Endothelial cell of umbilical vein (primary cell): ENCODE measurements around the gene ARMC5. TPM values are rescaled to one million over a fixed set of nuclear protein-coding genes. Genes with fewer than 3 reads are reported as not detected.

ENCODE experiments used
- BruUV-seq: library from RNA; stranded (reverse); fragments of 400-500 nt; replicated peaks from 2 replicates; lab custom pipeline; 2021; lab: Mats Ljungman, UMichigan
- CTCF ChIA-PET: fragments of 300-600, 350-600 bp; sonication (Branson Sonifier 250); formaldehyde crosslinking; loops from one replicate; lab custom pipeline; 2021; ENCODE audit warnings: antibody characterized with exemption, inconsistent platforms; lab: Charles Lee
- POLR2A ChIA-PET: fragments of 300-600, 350-600 bp; sonication (Branson Sonifier 250); formaldehyde crosslinking; loops from one replicate; lab custom pipeline; 2021; ENCODE audit warnings: antibody characterized with exemption, inconsistent platforms; lab: Charles Lee
- DNase-seq: peaks from one replicate; pipeline ENCODE4 v3.0.0-alpha.2; 2011; ENCODE audit warnings: low read depth, low spot score
- FAIRE-seq: peaks from 2 replicates; lab custom pipeline; 2011; peaks lifted over from hg19 to GRCh38; lab: Jason Lieb, UNC
- H2AFZ ChIP-seq: 2 replicates; pipeline ENCODE4 v1.6.0; 2012; ENCODE audit warnings: low read depth, low read length, control low read depth, inconsistent platforms
- H3K27ac ChIP-seq: 2 replicates; pipeline ENCODE4 v1.5.1; 2011; ENCODE audit warnings: low read depth, mild to moderate bottlenecking, control low read depth, low read length, moderate library complexity; ENCODE audit not compliant: insufficient read depth
- H3K27me3 ChIP-seq, 2 experiments: 2 replicates each; pipeline versions ENCODE4 v1.6.0 to v1.6.1; 2011; ENCODE audit warnings: low read length in 2 of 2, mixed read lengths in 1 of 2; ENCODE audit not compliant: control insufficient read depth in 2 of 2, insufficient read depth in 2 of 2
- H3K36me3 ChIP-seq, 2 experiments: 2 replicates in 1 of 2; 3 replicates in 1 of 2; pipeline ENCODE4 v1.5.1; 2011; ENCODE audit warnings: low read length in 2 of 2, mild to moderate bottlenecking in 1 of 2, moderate library complexity in 1 of 2; ENCODE audit not compliant: control insufficient read depth in 2 of 2, insufficient read depth in 2 of 2; ENCODE audit errors: extremely low read depth in 1 of 2
- H3K4me1 ChIP-seq: 3 replicates; pipeline ENCODE4 v1.5.1; 2011; ENCODE audit warnings: mild to moderate bottlenecking, low read length; ENCODE audit not compliant: control insufficient read depth, insufficient read depth; ENCODE audit errors: extremely low read depth
- H3K4me2 ChIP-seq: 2 replicates; pipeline ENCODE4 v1.6.1; 2011; ENCODE audit warnings: low read length, control low read depth, mixed read lengths; ENCODE audit not compliant: insufficient read depth
- H3K4me3 ChIP-seq, 3 experiments: fragments of 200-600 bp in 1 of 3; sonication (generic), shearing (Covaris generic) in 1 of 3; replicated peaks in 1 of 3; 2 replicates each; pipeline ENCODE4 v1.5.1; 2011 to 2016; ENCODE audit warnings: control low read depth in 3 of 3, low read length in 3 of 3, mild to moderate bottlenecking in 2 of 3, inconsistent platforms in 1 of 3, low read depth in 1 of 3, moderate library complexity in 1 of 3; ENCODE audit not compliant: insufficient read depth in 1 of 3
- H3K79me2 ChIP-seq: 2 replicates; pipeline ENCODE4 v1.6.0; 2012; ENCODE audit warnings: low read length, inconsistent platforms; ENCODE audit not compliant: control insufficient read depth, insufficient read depth
- H3K9ac ChIP-seq: replicated peaks from 2 replicates; pipeline ENCODE3; 2011; ENCODE audit warnings: low read length, control low read depth; ENCODE audit not compliant: insufficient read depth; ENCODE audit errors: extremely low read depth
- H3K9me1 ChIP-seq: replicated peaks from 3 replicates; pipeline ENCODE4 v1.6.0; 2011; ENCODE audit warnings: mild to moderate bottlenecking, low read length; ENCODE audit not compliant: control insufficient read depth, insufficient read depth; ENCODE audit errors: extremely low read depth
- H3K9me3 ChIP-seq: replicated peaks from 2 replicates; pipeline ENCODE4 v1.5.1; 2012; ENCODE audit warnings: low read length, inconsistent platforms; ENCODE audit not compliant: control insufficient read depth, insufficient read depth
- H4K20me1 ChIP-seq: replicated peaks from 2 replicates; pipeline ENCODE3; 2011; ENCODE audit warnings: mild to moderate bottlenecking, low read length; ENCODE audit not compliant: control insufficient read depth, insufficient read depth; ENCODE audit errors: extremely low read depth
- CTCF ChIP-seq, 2 donors: IDR thresholded peaks; 1 replicate in 1 of 2; 2 replicates in 1 of 2; pipeline ENCODE4 v1.5.1; 2011; ENCODE audit warnings: low read length in 2 of 2, mild to moderate bottlenecking in 2 of 2, moderate library complexity in 2 of 2, control low read depth in 1 of 2, inconsistent platforms in 1 of 2, low read depth in 1 of 2; ENCODE audit not compliant: insufficient read depth in 1 of 2; ENCODE audit errors: extremely low read depth in 1 of 2
- EZH2 ChIP-seq: IDR thresholded peaks from 2 replicates; pipeline ENCODE4 v1.6.1; 2012; ENCODE audit warnings: borderline replicate concordance, low read depth, mild to moderate bottlenecking, moderate library complexity, low read length, inconsistent platforms; ENCODE audit not compliant: severe bottlenecking
- FOS ChIP-seq: IDR thresholded peaks from 2 replicates; pipeline ENCODE4 v1.6.1; 2011; ENCODE audit warnings: mild to moderate bottlenecking, low read length, moderate library complexity, borderline replicate concordance; ENCODE audit not compliant: insufficient read depth
- GATA2 ChIP-seq: IDR thresholded peaks from 2 replicates; pipeline ENCODE4 v1.7.0; 2011; ENCODE audit warnings: low read depth, mild to moderate bottlenecking, moderate library complexity, mixed read lengths, low read length; ENCODE audit not compliant: insufficient read length, insufficient read depth
- JUN ChIP-seq: IDR thresholded peaks from 2 replicates; pipeline ENCODE4 v1.6.1; 2011; ENCODE audit warnings: borderline replicate concordance, low read depth; ENCODE audit not compliant: insufficient read length, insufficient read depth
- MYC ChIP-seq: IDR thresholded peaks from one replicate; pipeline ENCODE4 v1.6.1; 2011; ENCODE audit warnings: mild to moderate bottlenecking, low read depth, low read length
- POLR2AphosphoS5 ChIP-seq: IDR thresholded peaks from 2 replicates; pipeline ENCODE4 v1.6.1; 2012; ENCODE audit warnings: low read depth, mild to moderate bottlenecking, control low read depth, low read length, moderate library complexity; ENCODE audit not compliant: insufficient read depth
- dilution Hi-C: fragments of 300-500 bp; cut with MboI; formaldehyde crosslinking; loops from one replicate; pipeline ENCODE4 v1.15.0; 2019; ENCODE audit warnings: low sequenced_read_pairs; ENCODE audit not compliant: extremely low pct_ligation_motif_present
- intact Hi-C: fragments of 100-400 bp; cut with micrococcal nuclease; formaldehyde crosslinking; loops from one replicate; pipeline ENCODE4 v1.10.0; 2022
- polyA plus RNA-seq, 4 experiments: library from polyadenylated mRNA; depleted of rRNA in 3 of 4; stranded (reverse) in 3 of 4; unstranded in 1 of 4; fragments of >200 nt; gene quantifications; 2 replicates each; pipeline versions ENCODE4 v1.2.1 to v1.2.3, GENCODE V29; 2011 to 2012; ENCODE audit warnings: missing spikeins in 1 of 4
- total RNA-seq: library from RNA; stranded (reverse); gene quantifications from 2 replicates; pipeline ENCODE4 v1.2.3, GENCODE V29; 2021
- TF ChIP-seq, protein P1 (sequence below): IDR thresholded peaks from 2 replicates; pipeline ENCODE4 v1.6.1; 2011; ENCODE audit not compliant: insufficient read depth, insufficient read length

ARMC5 gene
- total and polyA plus RNA-seq, 2 donors (not counting 3 experiments of a cell fraction or from before 2014, with no cell fraction given): 17.3 to 18.8 TPM

- Histone ChIP-seq H3K9me1 (no peaks in the 10 kb centered on the region), H3K36me3 (no peaks in the 10 kb centered on the region), H3K9me3 (no peaks in the 10 kb centered on the region), H3K79me2 (peaks cover 16% of the 10 kb centered on the region), H3K4me2 (no peak overlapping the region), H3K27me3 (no peaks in the 10 kb centered on the region), H2AFZ (no peak overlapping the region), H3K4me1 (peaks cover 17% of the 10 kb centered on the region), H3K27ac (no peak overlapping the region), H4K20me1 (no peaks in the 10 kb centered on the region), H3K9ac (no peak overlapping the region), H3K4me3 (no peak overlapping the region)
- ChIA-PET CTCF (interaction anchor here (0.7 to 3.1 kb wide), 15 partner anchors 9 to 498 kb away, joined by 3 to 39 read pairs (median 3); partner anchors contain the start of genes FUS, HSD3B7, KAT8 and ZNF843), POLR2A (interaction anchor here (1.8 kb wide), 1 partner anchor 9 kb away, joined by 5 read pairs; the partner anchor contains the start of gene ZNF843)
- intact Hi-C loops (no loop called here), dilution Hi-C loops (no loop called here)
- TF ChIP-seq JUN (no peak), MYC (no peak), POLR2AphosphoS5 (no peak), EZH2 (no peak), GATA2 (peak; percentile 45), CTCF (IDR thresholded peaks at IDR 0.05; ENCODE audit: extremely low read depth in 1 of 2, insufficient read depth in 1 of 2, low read depth in 1 of 2, low read length in 2 of 2) (peak; percentile 46 to 69), FOS (no peak)
- TF ChIP-seq, protein P1, sequence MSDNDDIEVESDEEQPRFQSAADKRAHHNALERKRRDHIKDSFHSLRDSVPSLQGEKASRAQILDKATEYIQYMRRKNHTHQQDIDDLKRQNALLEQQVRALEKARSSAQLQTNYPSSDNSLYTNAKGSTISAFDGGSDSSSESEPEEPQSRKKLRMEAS: no peak
- BruUV-seq: no TSS peak
- DNase-seq (peak; percentile 56), FAIRE-seq (peak; percentile 82)
Measured at GRCh38 chr16:31451681-31452351, 7.5 kb upstream of the ARMC5 start.
